OCI-LY7 (cell line): ENCODE measurements around the gene ANAPC16. TPM values are rescaled to one million over a fixed set of nuclear protein-coding genes. Genes with fewer than 3 reads are reported as not detected.
"Not testable (repeated sequence)": the region's sequence is repeated elsewhere in the genome, so short reads cannot be mapped to it uniquely, and the experiment has no call there.

ENCODE experiments used
- BruUV-seq: library from RNA; stranded (reverse); fragments of 400-500 nt; replicated peaks from 2 replicates; lab custom pipeline; 2021; lab: Mats Ljungman, UMichigan
- CTCF ChIA-PET: fragments of 300-600 bp; sonication (Branson Sonifier 250); formaldehyde crosslinking; loops from one replicate; lab custom pipeline; 2022; ENCODE audit warnings: antibody characterized with exemption; ENCODE audit not compliant: unreplicated experiment; lab: Charles Lee
- POLR2A ChIA-PET: fragments of 300-600 bp; sonication (Branson Sonifier 250); formaldehyde crosslinking; loops from one replicate; lab custom pipeline; 2022; ENCODE audit warnings: antibody characterized with exemption; lab: Charles Lee
- DNase-seq: peaks from one replicate; pipeline ENCODE4 v3.0.0-alpha.2; 2015; ENCODE audit warnings: low spot score
- H2AFZ ChIP-seq: fragments of 200-600 bp; sonication (generic), shearing (Covaris generic); 2 replicates; pipeline ENCODE4 v1.6.1; 2014; ENCODE audit warnings: mild to moderate bottlenecking, antibody characterized with exemption, low read length, moderate library complexity
- H3K27ac ChIP-seq: fragments of 200-600 bp; sonication (generic); 2 replicates; pipeline ENCODE4 v1.5.1; 2014; ENCODE audit warnings: mixed run types, low read depth, mild to moderate bottlenecking, moderate library complexity, low read length, inconsistent platforms; ENCODE audit not compliant: poor library complexity, severe bottlenecking
- H3K36me3 ChIP-seq: fragments of 200-600 bp; sonication (generic); 2 replicates; pipeline ENCODE4 v1.6.1; 2014; ENCODE audit warnings: mild to moderate bottlenecking, antibody characterized with exemption, low read length, moderate library complexity, mixed read lengths; ENCODE audit not compliant: insufficient read depth
- H3K4me1 ChIP-seq: fragments of 200-600 bp; sonication (generic); 2 replicates; pipeline ENCODE4 v1.5.1; 2014; ENCODE audit warnings: mild to moderate bottlenecking, low read length; ENCODE audit not compliant: insufficient read depth, poor library complexity, severe bottlenecking
- H3K4me2 ChIP-seq: fragments of 200-600 bp; sonication (generic); 2 replicates; pipeline ENCODE4 v1.6.1; 2014; ENCODE audit warnings: mild to moderate bottlenecking, low read length
- H3K4me3 ChIP-seq: fragments of 200-600 bp; sonication (generic); 2 replicates; pipeline ENCODE4 v1.5.1; 2014; ENCODE audit warnings: mild to moderate bottlenecking, low read depth, low read length; ENCODE audit not compliant: poor library complexity, severe bottlenecking
- H3K79me2 ChIP-seq: fragments of 200-600 bp; sonication (generic); 2 replicates; pipeline ENCODE4 v1.6.1; 2016; ENCODE audit warnings: low read depth, mild to moderate bottlenecking, low read length, moderate library complexity, mixed read lengths; ENCODE audit not compliant: insufficient read depth
- H3K9me2 ChIP-seq: fragments of 200-600 bp; sonication (generic); 2 replicates; pipeline ENCODE4 v1.6.1; 2016; ENCODE audit warnings: mild to moderate bottlenecking, low read length, mixed read lengths; ENCODE audit not compliant: insufficient read depth
- H3K9me3 ChIP-seq: fragments of 200-600 bp; sonication (generic); 2 replicates; pipeline ENCODE4 v1.6.1; 2014; ENCODE audit warnings: mild to moderate bottlenecking, mixed run types, low read length, mixed read lengths
- H4K20me1 ChIP-seq: fragments of 200-600 bp; sonication (generic); 2 replicates; pipeline ENCODE4 v1.6.1; 2014; ENCODE audit warnings: mild to moderate bottlenecking, antibody characterized with exemption, low read length, moderate library complexity, mixed read lengths; ENCODE audit not compliant: insufficient read depth
- EZH2phosphoT487 ChIP-seq: fragments of 200-600 bp; sonication (generic); IDR thresholded peaks from 2 replicates; pipeline ENCODE4 v1.6.1; 2018; ENCODE audit warnings: low read depth, borderline replicate concordance, mild to moderate bottlenecking, mixed run types, antibody characterized with exemption, low read length, moderate library complexity, mixed read lengths
- intact Hi-C: fragments of 100-400 bp; cut with micrococcal nuclease; formaldehyde crosslinking; loops from one replicate; pipeline ENCODE4 v1.10.0; 2022; ENCODE audit not compliant: unreplicated experiment
- total RNA-seq, 2 experiments: library from RNA; depleted of rRNA in 1 of 2; stranded (reverse); fragments of >200 nt in 1 of 2; shearing (Covaris generic) in 1 of 2; gene quantifications; 2 replicates each; pipeline ENCODE4 v1.2.3, GENCODE V29; 2014 to 2022
- TF ChIP-seq, protein P1 (sequence below): fragments of 200-600 bp; sonication (generic); conservative IDR thresholded peaks from 2 replicates; pipeline ENCODE4 v1.5.1; 2014; ENCODE audit warnings: mild to moderate bottlenecking, antibody characterized with exemption, low read length, moderate library complexity, mixed read lengths

The ANAPC16 gene
- total RNA-seq, 2 experiments from 2014 or later = 68.0 to 92.8 TPM

DNA sequence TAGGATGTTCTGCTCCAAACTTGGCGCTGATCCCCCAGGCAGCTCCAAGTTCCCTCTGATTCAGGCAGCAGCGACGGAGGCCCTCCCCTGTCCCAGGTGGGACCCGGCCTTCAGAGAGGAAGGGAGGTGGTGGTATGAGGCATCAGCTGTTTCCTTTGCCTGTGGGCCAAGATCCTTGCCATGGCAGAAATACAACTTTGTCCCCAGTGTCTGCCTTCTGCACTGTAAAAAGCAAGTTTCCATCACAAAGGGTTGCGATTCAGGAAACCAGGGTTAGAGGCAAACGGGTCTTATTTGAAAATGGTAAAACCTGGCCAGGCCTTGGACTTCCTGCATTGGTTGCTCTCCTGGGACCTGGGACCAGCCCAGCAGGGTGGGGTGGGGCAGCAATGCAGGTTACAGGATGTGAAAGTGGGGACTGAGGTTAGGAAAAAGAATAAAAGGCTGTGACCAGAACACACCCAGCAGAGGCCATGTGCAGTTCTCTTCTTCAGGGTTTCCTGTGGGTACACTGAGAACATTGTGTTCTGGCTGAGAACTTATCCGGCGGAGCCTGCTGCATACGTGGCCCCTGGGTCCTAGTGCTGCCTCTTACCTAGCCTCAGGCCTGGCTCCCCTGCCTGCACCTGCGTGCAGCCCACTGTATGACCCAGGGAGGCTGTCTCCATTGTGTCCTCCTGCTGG is 32.8 kb downstream of the ANAPC16 start:
- BruUV-seq = TSS peak; percentile 96

DNA sequence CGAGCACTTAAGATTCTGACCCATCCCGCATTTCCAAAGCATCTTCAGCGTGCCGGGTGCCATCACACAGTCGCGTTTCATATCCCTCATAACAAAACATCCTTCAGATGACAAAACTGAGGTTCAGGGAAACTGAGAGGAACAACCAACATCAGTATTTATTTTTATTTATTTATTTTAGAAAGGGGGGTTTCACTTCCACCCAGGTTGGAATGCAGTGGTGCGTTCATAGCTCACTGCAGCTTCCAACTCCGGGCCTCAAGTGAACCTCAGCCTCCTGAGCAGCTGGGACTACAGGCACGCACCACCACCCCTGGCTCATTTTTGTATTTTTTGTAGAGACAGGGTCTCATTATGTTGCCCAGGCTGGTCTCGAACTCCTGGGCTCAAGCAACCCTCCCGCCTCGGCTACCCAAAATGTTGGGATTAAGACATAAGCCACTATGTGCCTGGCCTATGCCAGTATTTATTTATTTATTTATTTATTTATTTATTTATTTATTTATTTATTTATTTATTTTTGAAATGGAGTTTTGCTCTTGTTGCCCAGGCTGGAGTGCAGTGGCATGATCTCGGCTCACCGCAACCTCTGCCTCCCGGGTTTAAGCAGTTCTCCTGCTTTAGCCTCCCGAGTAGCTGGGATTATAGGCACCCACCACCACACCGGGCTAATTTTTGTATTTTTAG is 33.5 kb downstream of the ANAPC16 start:
- DNase-seq = peak; percentile 41
- POLR2A ChIA-PET = interaction anchor here (0.6 to 1.0 kb wide), 4 partner anchors 10 to 159 kb away, joined by 3 to 4 read pairs (median 4); no protein-coding TSS in a partner anchor
- H2AFZ ChIP-seq = peak overlapping the region; percentile 77; the same call in 1 of the 2 replicates
- H3K9me3 ChIP-seq, H3K36me3 ChIP-seq, H3K9me2 ChIP-seq, H3K79me2 ChIP-seq, CTCF ChIA-PET, BruUV-seq, H4K20me1 ChIP-seq, intact Hi-C loops: not testable (repeated sequence)
- peak overlapping the region; percentile 57 for H3K4me3 ChIP-seq
- H3K27ac ChIP-seq = peak overlapping the region; percentile 95
- H3K4me2 ChIP-seq = peak overlapping the region; percentile 73
- H3K4me1 ChIP-seq = peaks cover 54% of the 10 kb centered on the region

More for the DNA sequence above, 32.8 kb downstream of the ANAPC16 start:
- peak; percentile 95 for DNase-seq
- Histone ChIP-seq H3K79me2 (no peaks in the 10 kb centered on the region), H3K36me3 (no peaks in the 10 kb centered on the region), H3K27ac (peak overlapping the region; percentile 95), H3K9me3 (no peaks in the 10 kb centered on the region), H3K4me2 (peak overlapping the region; percentile 73), H2AFZ (peak overlapping the region; percentile 77; the same call in 1 of the 2 replicates), H3K9me2 (no peaks in the 10 kb centered on the region), H3K4me3 (peak overlapping the region; percentile 57), H3K4me1 (peaks cover 59% of the 10 kb centered on the region), H4K20me1 (no peaks in the 10 kb centered on the region)
- intact Hi-C loops = loop anchor here (1.0 kb wide), 5 partner anchors 12 to 84 kb away; partner anchors contain the start of gene DDIT4
- POLR2A ChIA-PET = interaction anchor here (0.6 to 3.1 kb wide), 26 partner anchors 7 to 452 kb away, joined by 3 to 37 read pairs (median 4); partner anchors contain the start of genes ANAPC16, ASCC1 and DDIT4
- no peak for TF ChIP-seq EZH2phosphoT487
- TF ChIP-seq, protein P1, sequence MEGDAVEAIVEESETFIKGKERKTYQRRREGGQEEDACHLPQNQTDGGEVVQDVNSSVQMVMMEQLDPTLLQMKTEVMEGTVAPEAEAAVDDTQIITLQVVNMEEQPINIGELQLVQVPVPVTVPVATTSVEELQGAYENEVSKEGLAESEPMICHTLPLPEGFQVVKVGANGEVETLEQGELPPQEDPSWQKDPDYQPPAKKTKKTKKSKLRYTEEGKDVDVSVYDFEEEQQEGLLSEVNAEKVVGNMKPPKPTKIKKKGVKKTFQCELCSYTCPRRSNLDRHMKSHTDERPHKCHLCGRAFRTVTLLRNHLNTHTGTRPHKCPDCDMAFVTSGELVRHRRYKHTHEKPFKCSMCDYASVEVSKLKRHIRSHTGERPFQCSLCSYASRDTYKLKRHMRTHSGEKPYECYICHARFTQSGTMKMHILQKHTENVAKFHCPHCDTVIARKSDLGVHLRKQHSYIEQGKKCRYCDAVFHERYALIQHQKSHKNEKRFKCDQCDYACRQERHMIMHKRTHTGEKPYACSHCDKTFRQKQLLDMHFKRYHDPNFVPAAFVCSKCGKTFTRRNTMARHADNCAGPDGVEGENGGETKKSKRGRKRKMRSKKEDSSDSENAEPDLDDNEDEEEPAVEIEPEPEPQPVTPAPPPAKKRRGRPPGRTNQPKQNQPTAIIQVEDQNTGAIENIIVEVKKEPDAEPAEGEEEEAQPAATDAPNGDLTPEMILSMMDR = no peak
- CTCF ChIA-PET = interaction anchor here (0.7 to 1.5 kb wide), 4 partner anchors 28 to 170 kb away, joined by 3 to 4 read pairs (median 3); no protein-coding TSS in a partner anchor

DNA sequence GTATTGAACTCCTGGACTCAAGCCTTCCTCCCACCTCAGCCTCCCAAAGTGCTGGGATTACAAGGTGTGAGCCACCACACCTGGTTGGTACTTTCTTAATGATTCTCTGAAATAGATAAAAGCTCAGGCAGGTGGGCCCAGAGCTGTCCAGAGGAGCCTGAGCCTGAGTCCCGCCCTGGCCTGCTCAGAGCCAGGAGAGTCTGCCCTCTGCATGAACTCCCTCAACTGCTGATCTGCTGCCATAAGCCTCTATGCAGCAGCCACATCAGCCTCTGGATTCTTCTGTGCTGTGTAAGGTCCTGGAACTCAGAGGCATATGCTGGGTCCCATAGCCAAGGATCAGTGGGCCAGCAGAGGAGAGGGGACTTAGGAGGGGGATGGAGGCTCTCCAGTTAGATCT is 34.9 kb downstream of the ANAPC16 start:
- intact Hi-C loops = no loop called here
- Histone ChIP-seq H3K79me2 (no peaks in the 10 kb centered on the region), H3K9me3 (no peaks in the 10 kb centered on the region), H3K4me1 (peaks cover 57% of the 10 kb centered on the region), H4K20me1 (no peaks in the 10 kb centered on the region), H3K4me3 (no peak overlapping the region), H3K9me2 (no peaks in the 10 kb centered on the region), H3K27ac (no peak overlapping the region), H3K36me3 (no peaks in the 10 kb centered on the region), H3K4me2 (no peak overlapping the region), H2AFZ (peak overlapping the region; percentile 61; the same call in 1 of the 2 replicates)
- CTCF ChIA-PET = no interaction called here
- TF ChIP-seq EZH2phosphoT487 = no peak
- POLR2A ChIA-PET = interaction anchor here (0.7 to 2.2 kb wide), 4 partner anchors 9 to 36 kb away, joined by 3 to 4 read pairs (median 3); partner anchors contain the start of gene DDIT4
- no peak for DNase-seq
- BruUV-seq = no TSS peak
